T-helper 1 cell treated with Interleukin-12 subunit alpha and Interleukin-12 subunit beta and Interleukin-4 antibody, amounts not matched to agents 30 ng/mL and 1 ng/mL, for 36 hours (primary cell): Measurements from ENCODE around the gene DUOX2. TPM values are rescaled to one million over a fixed set of nuclear protein-coding genes. Genes with fewer than 3 reads are reported as not detected.
"Not testable (repeated sequence)": the region's sequence is repeated elsewhere in the genome, so short reads cannot be mapped to it uniquely, and the experiment has no call there.

Source experiments
- intact Hi-C: fragments of 100-400 bp; cut with micrococcal nuclease; formaldehyde crosslinking; loops from one replicate; pipeline ENCODE4 v1.15.1; 2024
- total RNA-seq: library from RNA; stranded (reverse); gene quantifications from 2 replicates; pipeline ENCODE4 v1.2.3, GENCODE V29; 2022

The DUOX2 gene
- total RNA-seq, 1 donor from 2014 or later = not detected

DNA sequence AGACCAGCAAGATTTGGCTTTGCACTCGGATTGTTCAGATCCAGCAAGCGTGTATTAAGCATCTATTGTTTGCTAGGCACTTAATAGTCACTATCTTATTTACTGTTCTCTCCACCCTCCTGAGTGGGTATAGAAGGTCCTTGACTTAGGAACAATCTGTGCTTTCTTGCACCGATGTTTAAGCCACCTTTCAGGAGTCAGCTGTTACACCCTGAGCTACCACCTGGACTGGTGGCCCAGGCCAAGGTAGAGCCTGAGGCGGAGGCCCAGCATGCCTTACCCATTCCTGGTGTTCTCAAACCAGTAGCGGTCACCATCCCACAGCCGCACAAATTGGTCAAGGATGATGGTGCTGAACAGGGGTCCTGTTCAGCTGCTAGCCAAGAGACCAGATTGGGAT, 25.8 kb upstream of the DUOX2 start:
- intact Hi-C loops = no loop called here

DNA sequence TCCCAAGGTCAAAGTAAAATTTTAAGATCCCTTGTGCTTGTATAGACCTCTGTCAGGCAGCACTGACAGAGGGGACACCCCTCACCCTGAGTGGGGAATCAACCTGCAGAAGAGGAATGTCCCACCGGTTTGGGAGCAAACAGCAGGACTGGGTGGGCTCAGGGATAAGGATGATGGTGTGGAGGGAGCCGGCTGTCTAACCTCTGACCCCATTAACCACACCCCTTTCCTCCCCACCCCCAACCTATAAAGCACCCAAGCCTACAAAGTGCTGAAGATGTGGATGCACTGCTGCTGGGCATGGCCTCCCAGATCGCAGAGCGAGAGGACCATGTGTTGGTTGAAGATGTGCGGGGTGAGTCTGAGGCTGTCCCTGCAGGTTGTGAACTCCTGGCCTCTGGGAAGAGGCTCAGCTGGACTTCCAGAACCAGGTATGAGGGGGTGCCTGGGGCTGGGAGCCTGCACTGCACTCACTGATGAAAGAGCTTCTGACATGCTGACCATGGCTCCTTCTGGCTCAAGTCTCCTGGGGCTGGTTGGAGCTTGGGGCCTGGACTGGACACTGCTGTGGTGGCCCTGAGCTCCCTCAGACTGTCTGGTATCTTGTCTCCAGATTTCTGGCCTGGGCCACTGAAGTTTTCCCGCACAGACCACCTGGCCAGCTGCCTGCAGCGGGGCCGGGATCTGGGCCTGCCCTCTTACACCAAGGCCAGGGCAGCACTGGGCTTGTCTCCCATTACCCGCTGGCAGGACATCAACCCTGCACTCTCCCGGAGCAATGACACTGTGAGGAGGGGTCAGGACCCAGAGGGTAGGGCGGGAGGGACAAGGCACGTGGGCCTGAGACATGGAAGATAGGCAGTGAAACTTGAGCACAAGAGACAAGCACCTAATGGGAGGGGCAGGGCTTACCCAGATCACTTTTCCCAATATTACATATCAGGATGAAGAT, 25.1 kb upstream of the DUOX2 start:
- intact Hi-C loops = no loop called here

DNA sequence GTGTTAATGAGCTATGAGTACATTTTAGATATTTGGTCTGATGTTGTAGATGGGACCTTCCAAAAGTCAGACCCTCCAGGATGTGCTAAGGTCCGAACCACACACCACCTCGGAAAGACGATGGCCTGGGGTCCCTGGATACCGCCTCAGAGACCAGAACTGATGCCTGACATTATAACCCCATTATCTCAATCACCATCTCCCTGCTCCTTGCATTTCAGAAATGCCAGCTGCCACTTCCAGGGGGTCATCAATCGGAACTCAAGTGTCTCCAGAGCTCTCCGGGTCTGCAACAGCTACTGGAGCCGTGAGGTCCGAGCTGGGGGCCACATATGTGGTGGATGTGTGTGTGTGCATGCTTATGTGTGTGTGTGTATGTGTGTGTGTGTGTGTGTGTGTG, 23.7 kb upstream of the DUOX2 start:
- intact Hi-C loops = no loop called here

DNA sequence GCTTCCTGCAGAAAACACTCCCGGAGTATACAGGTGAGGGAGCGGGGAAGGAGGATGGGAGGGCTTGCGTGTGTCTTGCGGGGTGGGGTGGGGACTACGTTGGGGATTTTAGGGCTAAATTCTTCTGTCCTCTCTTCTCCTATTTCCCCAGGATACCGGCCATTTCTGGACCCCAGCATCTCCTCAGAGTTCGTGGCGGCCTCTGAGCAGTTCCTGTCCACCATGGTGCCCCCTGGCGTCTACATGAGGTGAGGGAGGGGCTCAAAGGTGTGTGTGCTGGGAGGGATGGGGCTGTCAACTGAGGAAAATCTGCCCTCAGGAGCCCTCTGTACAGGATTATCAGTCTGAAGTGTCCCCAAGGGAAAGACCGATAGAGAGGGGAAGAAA, 22.4 kb upstream of the DUOX2 start:
- intact Hi-C loops = no loop called here

DNA sequence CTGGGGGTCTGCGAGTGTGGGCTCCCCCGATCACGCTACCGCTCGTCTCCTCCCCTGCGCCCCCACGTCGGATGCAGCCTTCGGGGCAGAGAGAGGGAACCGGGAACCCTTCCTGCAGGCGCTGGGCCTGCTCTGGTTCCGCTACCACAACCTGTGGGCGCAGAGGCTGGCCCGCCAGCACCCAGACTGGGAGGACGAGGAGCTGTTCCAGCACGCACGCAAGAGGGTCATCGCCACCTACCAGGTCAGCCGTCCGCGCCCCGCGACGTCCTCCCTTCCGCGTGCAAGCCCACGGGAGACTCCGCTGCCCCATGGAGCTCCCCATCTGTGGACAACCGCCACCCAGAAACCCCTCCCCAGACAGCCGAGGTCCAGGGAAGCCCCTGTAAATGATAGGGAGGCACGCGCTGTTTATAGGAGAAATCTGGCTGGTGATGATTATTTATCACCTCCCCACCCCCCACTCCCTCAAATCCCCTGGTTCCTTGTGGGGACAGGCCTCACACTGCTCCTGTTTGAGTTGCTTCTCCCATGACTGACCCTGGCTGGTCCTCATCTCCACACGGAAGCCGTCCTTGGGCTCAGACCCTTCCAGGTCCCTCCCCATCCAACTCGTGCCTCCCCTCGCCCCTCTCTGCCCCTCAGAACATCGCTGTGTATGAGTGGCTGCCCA, 21.9 kb upstream of the DUOX2 start:
- intact Hi-C loops = not testable (repeated sequence)

DNA sequence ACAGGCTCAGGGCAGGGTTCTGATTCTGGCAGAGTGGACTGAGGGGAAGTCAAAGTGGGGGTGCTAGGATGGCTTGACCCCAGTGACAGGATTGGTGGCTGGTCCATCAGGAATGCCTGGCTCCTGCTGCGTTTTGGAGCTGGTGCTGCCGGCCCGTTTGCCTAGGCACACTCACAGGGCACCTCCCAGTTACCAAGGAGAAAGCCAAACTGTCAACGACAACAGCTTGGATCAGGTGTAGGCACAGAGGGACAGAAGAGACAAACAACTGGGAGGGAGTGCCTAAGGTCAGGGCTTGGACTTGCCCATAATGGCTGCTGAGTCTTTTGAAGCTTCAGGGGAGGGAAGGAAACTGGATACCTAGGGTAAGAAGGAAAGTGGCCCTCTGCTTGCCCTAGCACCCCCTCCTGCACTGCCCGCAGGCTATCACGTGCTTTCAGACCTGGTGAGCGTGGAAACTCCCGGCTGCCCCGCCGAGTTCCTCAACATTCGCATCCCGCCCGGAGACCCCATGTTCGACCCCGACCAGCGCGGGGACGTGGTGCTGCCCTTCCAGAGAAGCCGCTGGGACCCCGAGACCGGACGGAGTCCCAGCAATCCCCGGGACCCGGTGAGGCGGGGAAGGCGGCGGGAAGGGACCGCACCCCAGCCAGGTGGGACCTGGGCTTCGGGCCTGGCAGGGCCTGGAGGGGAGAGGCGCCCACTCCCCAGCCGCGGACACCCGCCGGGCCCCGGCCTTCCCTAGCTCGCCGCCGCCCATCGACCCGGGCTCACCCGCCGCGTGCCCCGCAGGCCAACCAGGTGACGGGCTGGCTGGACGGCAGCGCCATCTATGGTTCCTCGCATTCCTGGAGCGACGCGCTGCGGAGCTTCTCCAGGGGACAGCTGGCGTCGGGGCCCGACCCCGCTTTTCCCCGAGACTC, 21.0 kb upstream of the DUOX2 start:
- intact Hi-C loops = no loop called here

DNA sequence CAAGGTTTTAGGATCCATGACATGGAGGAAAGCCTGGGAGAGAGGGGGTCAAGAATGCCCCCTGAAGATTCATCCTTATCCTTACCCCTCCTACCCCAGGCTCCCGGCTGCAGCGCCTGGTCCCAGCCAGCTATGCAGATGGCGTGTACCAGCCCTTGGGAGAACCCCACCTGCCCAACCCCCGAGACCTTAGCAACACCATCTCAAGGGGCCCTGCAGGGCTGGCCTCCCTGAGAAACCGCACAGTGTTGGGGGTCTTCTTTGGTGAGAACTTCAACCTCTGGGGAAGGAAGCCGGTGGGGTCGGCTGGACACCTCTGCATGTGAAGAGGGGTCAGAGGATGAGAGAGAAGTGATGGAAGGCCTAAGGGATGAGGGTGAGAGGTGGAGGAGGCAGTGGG, 20.1 kb upstream of the DUOX2 start:
- intact Hi-C loops = no loop called here

DNA sequence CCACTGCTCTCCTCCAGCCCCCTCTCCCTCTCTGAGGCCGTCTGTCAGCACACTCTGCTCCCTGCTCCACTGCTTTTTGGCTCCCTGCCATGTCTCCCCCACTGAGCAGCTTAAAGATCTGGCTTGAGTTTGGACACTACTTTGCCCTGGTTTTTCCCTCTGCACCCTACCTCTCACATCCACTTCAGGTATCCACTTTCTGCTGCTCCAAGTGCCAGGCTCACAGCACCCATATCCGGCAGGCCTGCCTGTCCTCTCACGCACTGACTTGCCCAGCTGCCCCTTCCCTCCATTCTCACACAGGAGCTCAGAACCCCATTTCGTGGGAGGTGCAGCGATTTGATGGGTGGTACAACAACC, 19.6 kb upstream of the DUOX2 start:
- intact Hi-C loops = loop anchor here (2.0 kb wide), 1 partner anchor 15 kb away; no protein-coding TSS in a partner anchor

DNA sequence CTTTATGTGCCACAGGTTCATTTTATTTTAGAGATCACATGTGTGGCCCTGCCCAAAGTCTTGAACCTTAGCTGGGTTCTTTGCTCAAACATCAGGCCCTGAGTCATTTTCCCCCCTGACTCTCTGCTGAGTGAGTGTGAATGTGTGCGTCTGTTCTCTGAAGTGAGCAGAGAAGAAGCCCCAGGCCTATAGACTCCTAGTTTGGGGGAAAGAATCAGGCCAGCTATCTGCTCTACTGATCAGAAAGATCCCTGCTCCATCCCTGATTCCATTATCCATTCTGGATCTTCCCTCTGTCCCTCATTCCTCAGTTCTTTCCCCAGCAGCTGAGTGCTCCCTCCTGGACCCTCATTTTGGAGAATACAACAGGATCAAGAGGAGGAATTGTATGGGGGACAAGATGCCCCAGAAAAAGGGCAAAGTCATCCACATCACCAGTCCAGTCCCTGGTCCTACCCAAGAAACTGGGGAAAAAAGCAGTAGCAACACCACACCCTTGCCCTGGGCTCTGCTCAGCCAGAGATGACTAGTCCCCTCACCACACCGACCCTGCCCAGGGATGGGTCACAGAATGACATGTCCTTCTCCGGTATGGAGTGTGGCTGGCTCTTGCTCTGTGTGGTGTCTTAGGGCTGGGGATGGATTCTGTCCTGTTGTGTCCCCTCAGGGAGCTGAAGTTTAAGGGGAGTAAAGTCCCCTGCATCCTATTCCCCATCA, 19.0 kb upstream of the DUOX2 start:
- intact Hi-C loops = loop anchor here (2.0 kb wide), 1 partner anchor 14 kb away; no protein-coding TSS in a partner anchor

DNA sequence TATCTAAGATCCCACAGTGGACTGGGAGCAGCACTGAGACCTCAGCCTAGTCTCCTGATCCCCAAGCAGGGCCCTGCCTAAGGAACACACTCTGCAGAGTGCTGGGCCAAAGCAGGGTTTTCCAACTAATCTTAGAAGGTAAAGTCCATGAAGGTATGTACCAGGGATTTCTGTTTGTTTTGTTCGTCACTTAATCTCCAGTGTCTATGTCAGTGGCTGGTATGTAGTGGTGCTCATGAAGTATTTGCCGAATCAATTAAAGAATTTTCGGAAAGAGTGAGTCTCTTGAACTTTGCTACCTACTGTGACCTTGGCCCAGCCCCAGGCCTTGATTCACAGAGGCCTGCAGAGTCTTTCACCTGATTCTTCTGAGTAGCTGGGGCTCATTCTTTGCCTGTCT, 17.5 kb upstream of the DUOX2 start:
- intact Hi-C loops = no loop called here

DNA sequence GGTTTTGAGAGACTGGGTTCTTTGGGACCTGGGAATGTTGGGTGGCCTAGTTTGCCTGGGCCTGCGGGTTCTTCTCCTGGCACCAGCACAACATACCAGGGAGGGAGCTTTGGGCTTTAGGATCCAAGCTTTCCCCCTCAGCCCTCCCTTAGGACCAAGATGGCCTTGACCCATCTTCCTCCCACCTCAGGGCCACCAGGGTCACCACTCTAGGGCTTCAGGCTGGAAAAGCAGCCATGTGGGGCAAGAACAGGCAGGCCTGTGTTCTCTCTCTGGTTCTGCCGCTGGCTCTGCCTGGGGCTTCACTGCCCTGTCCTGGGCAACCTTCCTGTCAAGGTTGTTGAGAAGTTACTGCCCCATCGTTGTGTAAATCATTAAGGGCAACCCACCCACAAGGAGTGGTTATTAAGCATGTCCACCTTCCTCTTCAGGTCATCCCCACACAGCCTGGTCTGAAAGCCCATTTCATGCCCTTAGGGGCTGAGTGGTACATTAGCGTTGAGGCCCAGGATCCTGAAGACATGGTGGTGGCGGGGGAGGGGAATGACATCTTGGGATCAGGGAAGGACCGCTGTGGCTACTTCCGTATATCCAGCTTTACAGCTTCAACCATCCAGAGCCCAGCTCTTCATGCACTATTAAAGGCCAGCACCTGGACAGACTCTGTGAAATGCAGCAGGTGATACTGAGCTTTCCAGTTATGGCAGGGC, 16.5 kb upstream of the DUOX2 start:
- intact Hi-C loops = no loop called here

DNA sequence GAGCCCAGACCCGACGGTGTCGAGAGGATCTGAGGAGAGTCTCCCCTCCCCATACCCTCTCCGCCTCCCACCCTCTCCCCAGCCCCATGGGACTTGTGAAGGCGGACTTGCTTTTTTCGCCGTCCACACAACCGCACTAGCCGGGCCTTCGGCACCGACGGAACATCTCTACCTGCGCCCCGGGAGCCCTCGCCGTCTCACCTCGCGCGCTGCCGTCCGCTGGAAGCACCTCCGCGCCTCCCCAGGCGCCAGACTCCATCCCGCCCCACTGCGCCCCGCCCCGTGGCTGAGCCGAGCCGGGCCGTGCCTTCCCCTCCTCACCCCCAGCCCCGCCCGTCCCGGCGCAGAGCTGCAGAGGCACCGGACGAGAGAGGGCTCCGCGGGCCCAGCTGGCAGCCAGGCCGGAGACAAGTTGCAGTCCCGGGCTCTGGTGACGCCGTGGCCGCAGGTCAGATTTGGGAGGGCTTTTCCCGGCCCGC, 15.7 kb upstream of the DUOX2 start, which contains the start of the genes DUOX1 and DUOXA1:
DUOX1 (plus strand) TSS at position 344 of the 479 bp plus-strand sequence. CDS start 1,973 bp downstream, outside the sequence.
DUOXA1 (minus strand) TSS at position 229 of the 479 bp plus-strand sequence. CDS start 6,865 bp downstream, outside the sequence.
- intact Hi-C loops = no loop called here

DNA sequence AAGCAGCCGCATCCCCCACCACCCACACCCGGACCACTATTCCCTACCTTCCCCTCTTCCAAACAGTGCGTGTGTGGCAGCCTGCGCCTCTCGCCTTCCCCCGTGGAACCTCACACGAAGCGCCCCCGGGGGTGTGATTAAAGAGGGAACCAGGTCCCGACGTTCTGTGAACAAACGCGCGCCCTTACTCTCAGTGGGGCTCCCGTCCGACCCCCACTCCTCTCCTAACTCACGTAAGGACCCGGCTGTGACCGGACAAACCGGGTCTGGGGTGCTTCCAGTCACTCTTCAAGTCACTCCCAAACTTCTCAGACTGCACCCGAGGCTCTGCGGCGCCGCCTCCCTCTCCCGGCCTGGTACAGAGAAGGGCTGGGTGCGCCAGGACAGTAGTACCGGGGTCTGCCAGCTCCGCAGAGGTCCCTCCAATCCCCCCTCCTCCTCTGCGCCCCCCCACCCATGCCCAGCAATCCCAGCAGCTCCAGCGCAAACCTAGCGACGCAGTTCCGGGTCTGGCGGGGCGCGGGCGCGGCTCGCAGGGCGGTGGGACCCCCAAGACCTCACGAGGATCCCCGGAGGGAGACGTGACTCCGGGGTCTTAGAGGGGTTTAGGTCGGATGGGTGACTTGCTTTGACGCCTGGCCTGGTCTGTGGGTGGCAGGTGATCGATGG, 15.1 kb upstream of the DUOX2 start:
- intact Hi-C loops = no loop called here

DNA sequence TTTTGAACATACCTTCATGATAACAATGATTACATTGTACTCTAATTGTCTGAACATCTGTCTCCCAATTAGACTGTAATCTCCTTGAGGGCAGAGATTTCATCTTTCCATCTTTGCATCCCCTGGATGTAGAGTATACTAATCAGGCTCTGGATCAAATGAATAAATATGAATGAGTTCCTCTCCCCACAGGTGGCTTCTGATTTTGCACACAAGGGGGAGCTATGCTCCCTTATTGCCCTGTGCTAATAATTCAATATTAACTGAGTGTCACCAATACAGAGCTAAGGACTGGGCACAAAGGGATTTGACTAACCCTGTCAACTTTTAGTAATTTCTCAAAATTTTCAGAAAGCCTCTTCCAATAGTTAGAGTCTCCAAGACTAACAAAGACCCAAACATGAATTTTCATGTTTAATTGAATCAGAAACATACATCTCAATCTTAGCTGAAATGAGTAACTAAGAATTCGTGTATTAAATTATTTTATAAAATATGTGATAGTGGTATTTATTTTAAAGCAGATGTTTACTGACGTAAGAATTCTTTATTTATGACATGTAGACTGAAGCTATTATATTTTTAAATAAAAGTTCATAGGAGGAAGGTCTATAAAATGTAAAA, 12.7 kb upstream of the DUOX2 start:
- intact Hi-C loops = loop anchor here (1.0 to 2.0 kb wide), 3 partner anchors 41 to 273 kb away; no protein-coding TSS in a partner anchor

DNA sequence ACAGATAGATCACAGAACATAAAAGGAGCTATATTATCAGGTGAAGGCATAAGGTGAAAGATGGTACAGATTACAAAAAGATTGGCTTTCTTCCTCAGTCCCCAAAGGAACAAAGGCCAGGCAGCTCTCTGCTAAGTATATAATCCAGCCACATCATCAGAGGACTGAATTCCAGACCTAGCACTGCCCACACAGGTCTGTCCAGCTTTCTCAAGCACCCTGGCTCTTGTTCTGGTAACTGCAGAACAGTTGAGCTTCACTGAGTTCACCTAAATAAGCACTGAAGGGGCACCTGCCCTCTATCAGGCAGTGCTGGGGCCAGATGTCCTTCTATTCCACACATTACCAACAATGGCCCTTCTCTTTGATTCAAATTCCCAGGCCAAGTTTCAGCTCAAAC, 9.4 kb upstream of the DUOX2 start:
- intact Hi-C loops = no loop called here

DNA sequence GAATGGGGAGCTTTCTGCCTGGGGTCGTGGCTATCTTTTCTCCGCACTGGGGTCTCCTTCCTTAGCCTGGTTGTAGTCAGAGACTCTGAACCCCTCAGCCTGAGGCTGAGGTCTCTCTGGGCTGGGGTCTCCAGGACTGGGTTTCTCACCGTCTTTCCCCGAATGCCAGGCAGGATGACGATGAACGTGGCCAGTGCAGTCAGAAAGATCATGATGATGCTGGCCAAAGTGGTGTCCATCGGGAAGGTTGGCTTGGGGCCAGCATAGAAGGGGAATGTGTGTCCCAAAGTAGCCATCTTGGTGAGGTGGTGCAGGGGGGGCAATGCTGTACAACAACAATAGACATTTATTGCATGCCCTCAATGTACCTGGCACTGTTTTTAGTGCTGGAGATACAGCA, 8.7 kb upstream of the DUOX2 start:
- intact Hi-C loops = no loop called here

DNA sequence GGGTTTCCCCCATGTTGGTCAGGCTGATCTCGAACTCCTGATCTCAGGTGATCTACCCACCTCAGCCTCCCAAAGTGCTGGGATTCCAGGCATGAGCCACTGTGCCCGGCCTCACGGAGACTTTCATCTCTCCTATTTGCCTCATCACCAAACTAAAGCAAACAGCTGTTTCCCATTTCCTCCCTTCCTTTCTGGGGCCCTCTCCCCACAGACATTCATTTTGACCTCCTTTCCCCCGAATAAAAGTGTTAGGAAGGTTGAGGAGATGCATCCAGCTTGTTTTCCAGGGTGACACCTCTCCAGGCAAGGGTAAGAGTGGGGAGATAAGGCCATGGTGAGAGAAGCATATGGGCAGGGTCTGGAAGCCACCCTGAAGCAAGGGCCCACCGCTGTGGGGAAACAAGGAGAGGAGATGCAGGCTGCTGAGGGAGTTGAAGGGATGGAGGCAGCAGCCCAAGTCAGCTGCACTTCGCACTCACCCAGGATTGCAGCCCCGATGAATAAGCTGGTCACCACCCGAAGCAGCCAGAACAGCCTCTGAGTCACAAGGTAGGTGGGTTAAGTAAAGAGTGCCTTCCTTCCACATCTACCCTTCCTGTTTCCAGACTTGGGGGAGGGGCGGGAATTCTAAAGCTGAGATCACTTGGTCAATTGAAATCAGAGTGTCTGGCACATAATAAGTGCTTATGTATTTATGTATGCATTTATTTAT, 7.9 kb upstream of the DUOX2 start:
- intact Hi-C loops = no loop called here

DNA sequence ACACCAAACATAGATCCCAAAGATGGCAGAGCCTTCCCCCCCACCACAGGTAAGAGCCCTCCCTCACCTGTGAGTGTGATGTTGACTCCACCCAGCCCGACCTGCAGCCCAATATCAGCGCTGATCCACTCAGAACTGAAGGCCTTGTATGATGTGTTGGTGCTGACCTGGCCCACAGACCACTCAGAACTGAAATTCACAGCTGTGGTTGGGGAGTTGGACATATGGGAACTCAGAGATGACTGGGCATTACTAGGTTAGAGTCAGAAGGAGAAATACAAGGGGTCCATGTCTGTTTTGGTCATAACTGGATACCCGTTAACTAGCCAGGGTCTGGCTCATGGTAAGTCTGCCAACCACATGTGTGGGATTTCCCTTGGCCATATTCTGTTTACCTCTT, 7.0 kb upstream of the DUOX2 start:
- intact Hi-C loops = no loop called here
